Activated CD4-positive, alpha-beta memory T cell treated with anti-CD3 and anti-CD28 coated beads for 36 hours (primary cell): Measurements from ENCODE around the gene ZNF574. TPM values are rescaled to one million over a fixed set of nuclear protein-coding genes. Genes with fewer than 3 reads are reported as not detected.
A peak's percentile ranks its signal among the peaks of the same experiment; 100 is the strongest.

ENCODE experiments used
- CTCF ChIA-PET: fragments of 350-600 bp; sonication (Branson Sonifier 250); formaldehyde crosslinking; loops from one replicate; lab custom pipeline; 2021; ENCODE audit warnings: antibody characterized with exemption, inconsistent platforms; lab: Charles Lee
- POLR2A ChIA-PET: fragments of 350-600 bp; sonication (Branson Sonifier 250); formaldehyde crosslinking; loops from one replicate; lab custom pipeline; 2021; ENCODE audit warnings: antibody characterized with exemption; lab: Charles Lee
- DNase-seq: peaks from one replicate; pipeline ENCODE4 v3.0.0-alpha.2; 2020
- H3K27ac Mint-ChIP-seq: one replicate; pipeline ENCODE4 v1.8.0; 2021; ENCODE audit warnings: mixed read lengths
- H3K27me3 Mint-ChIP-seq: one replicate; pipeline ENCODE4 v1.8.0; 2021; ENCODE audit warnings: mixed read lengths
- H3K36me3 Mint-ChIP-seq: one replicate; pipeline ENCODE4 v1.8.0; 2021; ENCODE audit warnings: mixed read lengths
- H3K4me1 Mint-ChIP-seq: one replicate; pipeline ENCODE4 v1.8.0; 2021; ENCODE audit warnings: low read depth, mixed read lengths
- H3K4me3 Mint-ChIP-seq: one replicate; pipeline ENCODE4 v1.8.0; 2021; ENCODE audit warnings: mild to moderate bottlenecking, mixed read lengths
- H3K9me3 Mint-ChIP-seq: one replicate; pipeline ENCODE4 v1.8.0; 2021; ENCODE audit warnings: mixed read lengths
- intact Hi-C: fragments of 100-400 bp; cut with micrococcal nuclease; formaldehyde crosslinking; loops from one replicate; pipeline ENCODE4 v1.15.1; 2023
- total RNA-seq, 2 experiments: library from RNA; stranded (reverse); gene quantifications; one replicate each; pipeline ENCODE4 v1.2.3, GENCODE V29; 2021

ZNF574 gene
- total RNA-seq, 2 experiments from 2014 or later: 12.2 to 13.2 TPM

- no peak overlapping the region for H3K27ac Mint-ChIP-seq
These were observed 11.5 kb upstream of the ZNF574 start for GRCh38 chr19:42064432-42064831.

GRCh38 chr19:42065051-42065450, 10.9 kb upstream of the ZNF574 start:
- Mint-ChIP-seq H3K4me1 (no peaks in the 10 kb centered on the region), H3K27ac (no peak overlapping the region), H3K9me3 (no peaks in the 10 kb centered on the region), H3K36me3 (no peaks in the 10 kb centered on the region), H3K27me3 (peaks cover 4% of the 10 kb centered on the region), H3K4me3 (no peak overlapping the region)
- ChIA-PET POLR2A (no interaction called here), CTCF (no interaction called here)
- DNase-seq: no peak
- intact Hi-C loops: no loop called here

More at GRCh38 chr19:42064432-42064831, 11.5 kb upstream of the ZNF574 start:
- peaks cover 4% of the 10 kb centered on the region for H3K27me3 Mint-ChIP-seq
- CTCF ChIA-PET: no interaction called here
- H3K9me3 Mint-ChIP-seq: no peaks in the 10 kb centered on the region
- intact Hi-C loops: no loop called here
- no peaks in the 10 kb centered on the region for H3K36me3 Mint-ChIP-seq
- POLR2A ChIA-PET: no interaction called here
- H3K4me3 Mint-ChIP-seq: no peak overlapping the region
- no peaks in the 10 kb centered on the region for H3K4me1 Mint-ChIP-seq
- DNase-seq: no peak

- intact Hi-C loops: no loop called here
- no peak overlapping the region for H3K27ac Mint-ChIP-seq
- ChIA-PET POLR2A (no interaction called here), CTCF (no interaction called here)
- no peaks in the 10 kb centered on the region for H3K9me3 Mint-ChIP-seq
- no peak overlapping the region for H3K4me3 Mint-ChIP-seq
- H3K36me3 Mint-ChIP-seq: no peaks in the 10 kb centered on the region
- peaks cover 4% of the 10 kb centered on the region for H3K27me3 Mint-ChIP-seq
- H3K4me1 Mint-ChIP-seq: no peaks in the 10 kb centered on the region
- DNase-seq: no peak
These were observed 10.5 kb upstream of the ZNF574 start for GRCh38 chr19:42065511-42065910.

- Mint-ChIP-seq H3K27me3 (peaks cover 4% of the 10 kb centered on the region), H3K9me3 (no peaks in the 10 kb centered on the region), H3K36me3 (no peaks in the 10 kb centered on the region), H3K27ac (no peak overlapping the region), H3K4me3 (no peak overlapping the region), H3K4me1 (no peaks in the 10 kb centered on the region)
- ChIA-PET CTCF (no interaction called here), POLR2A (no interaction called here)
- DNase-seq: no peak
- intact Hi-C loops: no loop called here
These were observed 9.8 kb upstream of the ZNF574 start for GRCh38 chr19:42066075-42066754.

- intact Hi-C loops: no loop called here
- Mint-ChIP-seq H3K4me3 (no peak overlapping the region), H3K9me3 (no peaks in the 10 kb centered on the region), H3K4me1 (no peaks in the 10 kb centered on the region), H3K27me3 (peaks cover 4% of the 10 kb centered on the region), H3K27ac (no peak overlapping the region), H3K36me3 (no peaks in the 10 kb centered on the region)
- ChIA-PET CTCF (interaction anchor here (0.9 kb wide), 1 partner anchor 32 kb away, joined by 3 read pairs; no protein-coding TSS in a partner anchor), POLR2A (no interaction called here)
- DNase-seq: no peak
These were observed 8.6 kb upstream of the ZNF574 start for GRCh38 chr19:42067315-42067888.

- no peaks in the 10 kb centered on the region for H3K9me3 Mint-ChIP-seq
- no peak overlapping the region for H3K4me3 Mint-ChIP-seq
- CTCF ChIA-PET: no interaction called here
- H3K27me3 Mint-ChIP-seq: peaks cover 4% of the 10 kb centered on the region
- no peaks in the 10 kb centered on the region for H3K36me3 Mint-ChIP-seq
- H3K4me1 Mint-ChIP-seq: no peaks in the 10 kb centered on the region
- intact Hi-C loops: no loop called here
- DNase-seq: no peak
- H3K27ac Mint-ChIP-seq: no peak overlapping the region
- POLR2A ChIA-PET: no interaction called here
These were observed 7.6 kb upstream of the ZNF574 start for GRCh38 chr19:42068361-42068755.

GRCh38 chr19:42068756-42069571, 7.0 kb upstream of the ZNF574 start:
- Mint-ChIP-seq H3K9me3 (no peaks in the 10 kb centered on the region), H3K36me3 (no peaks in the 10 kb centered on the region), H3K27me3 (peaks cover 4% of the 10 kb centered on the region), H3K4me1 (no peaks in the 10 kb centered on the region), H3K4me3 (no peak overlapping the region), H3K27ac (no peak overlapping the region)
- DNase-seq: no peak
- intact Hi-C loops: no loop called here
- ChIA-PET POLR2A (no interaction called here), CTCF (no interaction called here)

GRCh38 chr19:42069619-42070351, 6.2 kb upstream of the ZNF574 start, which contains the start of gene GRIK5:
TSS of gene GRIK5 (minus strand) at chr19:42070206. CDS start at chr19:42065770, 4,436 bp downstream.
- CTCF ChIA-PET: no interaction called here
- POLR2A ChIA-PET: no interaction called here
- no peak for DNase-seq
- H3K27ac Mint-ChIP-seq: no peak within 1 kb of the TSS
- intact Hi-C loops: no loop called here
- H3K27me3 Mint-ChIP-seq: peaks cover 2% of the 10 kb centered on the region
- no peaks in the 10 kb centered on the region for H3K9me3 Mint-ChIP-seq
- H3K4me3 Mint-ChIP-seq: no peak within 1 kb of the TSS
- H3K4me1 Mint-ChIP-seq: peaks cover 3% of the 10 kb centered on the region
- H3K36me3 Mint-ChIP-seq: no peaks in the 10 kb centered on the region

- peaks cover 7% of the 10 kb centered on the region for H3K4me1 Mint-ChIP-seq
- H3K27ac Mint-ChIP-seq: no peak overlapping the region
- intact Hi-C loops: no loop called here
- H3K9me3 Mint-ChIP-seq: no peaks in the 10 kb centered on the region
- H3K27me3 Mint-ChIP-seq: no peaks in the 10 kb centered on the region
- H3K36me3 Mint-ChIP-seq: peaks cover 6% of the 10 kb centered on the region
- CTCF ChIA-PET: interaction anchor here (0.6 kb wide), 1 partner anchor 292 kb away, joined by 3 read pairs; no protein-coding TSS in a partner anchor
- no peak for DNase-seq
- POLR2A ChIA-PET: no interaction called here
- no peak overlapping the region for H3K4me3 Mint-ChIP-seq
These were observed 4.7 kb upstream of the ZNF574 start for GRCh38 chr19:42071247-42071646.

- Mint-ChIP-seq H3K27ac (peak overlapping the region; percentile 99), H3K27me3 (no peaks in the 10 kb centered on the region), H3K4me1 (peaks cover 35% of the 10 kb centered on the region), H3K36me3 (peaks cover 13% of the 10 kb centered on the region), H3K4me3 (peak overlapping the region; percentile 99), H3K9me3 (no peaks in the 10 kb centered on the region)
- CTCF ChIA-PET: no interaction called here
- peak; percentile 28 for DNase-seq
- POLR2A ChIA-PET: no interaction called here
- intact Hi-C loops: loop anchor here (1.0 to 5.0 kb wide), 2 partner anchors 251 to 712 kb away; partner anchors contain the start of genes B9D2 and MEGF8
These were observed 1.2 kb upstream of the ZNF574 start for GRCh38 chr19:42074513-42075363.

GRCh38 chr19:42075364-42075615, 676 bp upstream of the ZNF574 start:
- no peaks in the 10 kb centered on the region for H3K27me3 Mint-ChIP-seq
- H3K9me3 Mint-ChIP-seq: no peaks in the 10 kb centered on the region
- peaks cover 18% of the 10 kb centered on the region for H3K36me3 Mint-ChIP-seq
- intact Hi-C loops: loop anchor here (1.0 to 5.0 kb wide), 2 partner anchors 250 to 713 kb away; partner anchors contain the start of genes B9D2 and MEGF8
- CTCF ChIA-PET: no interaction called here
- H3K4me3 Mint-ChIP-seq: peak overlapping the region; percentile 99
- H3K27ac Mint-ChIP-seq: peak overlapping the region; percentile 99
- H3K4me1 Mint-ChIP-seq: peaks cover 35% of the 10 kb centered on the region
- DNase-seq: no peak
- POLR2A ChIA-PET: no interaction called here
